K562 (cell line): ENCODE data around the gene BCKDK. TPM values are rescaled to one million over a fixed set of nuclear protein-coding genes. Genes with fewer than 3 reads are reported as not detected.

Source experiments
- ARID4B ChIP-seq: sonication (generic); formaldehyde crosslinking; IDR thresholded peaks from 2 replicates; pipeline ENCODE4 v1.8.0; 2022; ENCODE audit warnings: mild to moderate bottlenecking, missing genetic modification reagents
- E2F4 ChIP-seq: sonication (generic); formaldehyde crosslinking; IDR thresholded peaks from 2 replicates; pipeline ENCODE4 v1.8.0; 2022; ENCODE audit warnings: mild to moderate bottlenecking, low read depth, missing genetic modification reagents
- ETV1 ChIP-seq: fragments of 450-650 bp; conservative IDR thresholded peaks from 2 replicates; pipeline ENCODE4 v1.6.1; 2016; ENCODE audit warnings: missing genetic modification characterization, control low read depth, low read depth, missing compliant biosample characterization
- ETV6 ChIP-seq, 3 experiments: fragments of 150-350 bp in 1 of 3; sonication (generic) in 1 of 3; formaldehyde crosslinking in 1 of 3; IDR thresholded peaks; 2 replicates each; pipeline versions ENCODE4 v1.6.1 to v1.8.0; 2014 to 2022; ENCODE audit warnings: borderline replicate concordance in 2 of 3, low read depth in 2 of 3, antibody characterized with exemption in 1 of 3, low read length in 1 of 3, mild to moderate bottlenecking in 1 of 3, missing genetic modification reagents in 1 of 3
- HNRNPUL1 ChIP-seq: fragments of 200-400 bp; formaldehyde crosslinking; IDR thresholded peaks from 2 replicates; pipeline ENCODE4 v1.6.1; 2017; ENCODE audit warnings: low read length
- HSF4 ChIP-seq: fragments of 250-450 bp; sonication (Bioruptor Pico); IDR thresholded peaks from 2 replicates; pipeline ENCODE4 v2.1.2; 2022; ENCODE audit warnings: mild to moderate bottlenecking, moderate library complexity, borderline replicate concordance
- KDM2B ChIP-seq: fragments of 250-450 bp; sonication (Bioruptor Pico); IDR thresholded peaks from 2 replicates; pipeline ENCODE4 v1.8.0; 2021; ENCODE audit warnings: mild to moderate bottlenecking, moderate library complexity
- NFXL1 ChIP-seq: fragments of 450-650 bp; formaldehyde crosslinking; IDR thresholded peaks from 2 replicates; pipeline ENCODE4 v1.4.0; 2021; ENCODE audit warnings: mild to moderate bottlenecking
- PML ChIP-seq: IDR thresholded peaks from 2 replicates; pipeline ENCODE4 v1.6.1; 2012; ENCODE audit warnings: low read length, inconsistent platforms
- RAD21 ChIP-seq, 2 experiments: fragments of 250-450 bp in 1 of 2; fragments of 450-650 bp in 1 of 2; sonication (Bioruptor Pico) in 1 of 2; formaldehyde crosslinking in 1 of 2; IDR thresholded peaks in 1 of 2; conservative IDR thresholded peaks in 1 of 2; 2 replicates each; pipeline versions ENCODE4 v1.4.0 to v1.8.0; 2020 to 2022; ENCODE audit warnings: mild to moderate bottlenecking in 2 of 2, moderate library complexity in 1 of 2
- TBP ChIP-seq: optimal IDR thresholded peaks from 2 replicates; pipeline ENCODE3; 2011; ENCODE audit warnings: low read depth, low read length, improper control_type of control experiment
- TCF3 ChIP-seq: sonication (generic); formaldehyde crosslinking; IDR thresholded peaks from 2 replicates; pipeline ENCODE4 v1.4.0; 2020; ENCODE audit warnings: mild to moderate bottlenecking, missing genetic modification reagents
- ZBTB1 ChIP-seq: sonication (generic); formaldehyde crosslinking; IDR thresholded peaks from 2 replicates; pipeline ENCODE4 v1.8.1; 2023; ENCODE audit warnings: missing genetic modification reagents, low read depth, mild to moderate bottlenecking, borderline replicate concordance
- ZNF408 ChIP-seq: fragments of 250-450 bp; sonication (Bioruptor Pico); IDR thresholded peaks from 2 replicates; pipeline ENCODE4 v1.4.0; 2020; ENCODE audit warnings: low read depth, mild to moderate bottlenecking, moderate library complexity
- ZNF609 ChIP-seq: sonication (generic); formaldehyde crosslinking; IDR thresholded peaks from 2 replicates; pipeline ENCODE4 v1.8.1; 2023; ENCODE audit warnings: missing genetic modification reagents, mild to moderate bottlenecking, borderline replicate concordance
- polyA plus RNA-seq, 8 experiments: library from polyadenylated mRNA; depleted of rRNA in 4 of 8; stranded (reverse) in 5 of 8; unstranded in 3 of 8; fragments of >200 nt; fragmentation: Nextera tagmentation in 2 of 8; fragmentation: Illumina TruSeq in 1 of 8; extraction: Ambion mirVana in 2 of 8; extraction: Trizol in 1 of 8; gene quantifications; 2 replicates each; pipeline versions ENCODE4 v1.2.1 to v1.2.3, GENCODE V29; 2011 to 2014; ENCODE audit warnings: inconsistent platforms in 1 of 8, missing spikeins in 1 of 8
- total RNA-seq, 7 experiments: library from RNA; depleted of rRNA in 6 of 7; stranded (reverse); fragments of >200 nt in 6 of 7; fragmentation: Illumina TruSeq in 2 of 7; extraction: Trizol in 2 of 7; gene quantifications; 2 replicates each; pipeline versions ENCODE4 v1.2.1 to v1.2.3, GENCODE V29; 2011 to 2021; ENCODE audit warnings: low replicate concordance in 1 of 7

The BCKDK gene
- total and polyA plus RNA-seq, 9 of the 15 experiments (the other 6 are each of a cell fraction or from before 2014, with no cell fraction given), result 0.58 to 34.8 (median 13.1) TPM

- TF ChIP-seq HSF4 (CRISPR knock-in tag) (no peak), TBP (peak; percentile 26), ETV1 (tag) (peak; percentile 63), ZBTB1 (0 out of 2 replicates have a peak, but pooled peaks have one; percentile 11), NFXL1 (CRISPR knock-in tag) (no peak), KDM2B (no peak), PML (no peak), ARID4B (CRISPR knock-in tag) (peak; percentile 38; the same call in 1 of the 2 replicates), TCF3 (CRISPR knock-in tag) (no peak; the same call in 1 of the 2 replicates), ETV6 (IDR thresholded peaks at IDR 0.05; ENCODE audit: borderline replicate concordance in 1 of 2, low read depth in 2 of 2, low read length in 1 of 2) (no peak), ETV6 (CRISPR knock-in tag; IDR thresholded peaks at IDR 0.05; ENCODE audit: borderline replicate concordance) (no peak), ZNF408 (0 out of 2 replicates have a peak, but pooled peaks have one; percentile 21), ZNF609 (0 out of 2 replicates have a peak, but pooled peaks have one; percentile 45), HNRNPUL1 (no peak), RAD21 (CRISPR knock-in tag; conservative IDR thresholded peaks at IDR 0.05 in 1 of 2, IDR thresholded peaks at IDR 0.05 in 1 of 2) (no peak; a peak in 1 of 4 replicates), E2F4 (CRISPR knock-in tag) (no peak)
Measured at GRCh38 chr16:31073142-31073969, 34.8 kb upstream of the BCKDK start (continued).
